ENCODE measurements around the gene PCDHGC3.

PCDHGC3 gene

DNA sequence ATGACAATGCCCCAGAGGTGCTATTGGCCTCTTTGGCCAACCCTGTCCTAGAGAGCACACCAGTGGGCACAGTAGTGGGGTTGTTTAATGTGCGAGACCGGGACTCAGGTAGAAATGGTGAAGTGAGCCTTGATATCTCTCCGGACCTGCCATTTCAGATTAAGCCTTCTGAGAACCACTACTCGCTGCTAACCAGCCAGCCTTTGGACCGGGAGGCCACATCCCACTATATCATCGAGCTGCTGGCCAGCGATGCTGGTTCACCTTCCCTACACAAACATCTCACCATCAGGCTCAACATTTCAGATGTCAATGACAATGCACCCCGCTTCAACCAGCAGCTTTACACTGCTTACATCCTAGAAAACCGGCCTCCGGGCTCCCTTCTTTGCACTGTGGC lies 14.5 kb downstream of the PCDHGC3 start:
- no peak overlapping the region for H3K4me3 ChIP-seq (ENCODE audit: low read depth, low read length)
- TF ChIP-seq, protein P1, sequence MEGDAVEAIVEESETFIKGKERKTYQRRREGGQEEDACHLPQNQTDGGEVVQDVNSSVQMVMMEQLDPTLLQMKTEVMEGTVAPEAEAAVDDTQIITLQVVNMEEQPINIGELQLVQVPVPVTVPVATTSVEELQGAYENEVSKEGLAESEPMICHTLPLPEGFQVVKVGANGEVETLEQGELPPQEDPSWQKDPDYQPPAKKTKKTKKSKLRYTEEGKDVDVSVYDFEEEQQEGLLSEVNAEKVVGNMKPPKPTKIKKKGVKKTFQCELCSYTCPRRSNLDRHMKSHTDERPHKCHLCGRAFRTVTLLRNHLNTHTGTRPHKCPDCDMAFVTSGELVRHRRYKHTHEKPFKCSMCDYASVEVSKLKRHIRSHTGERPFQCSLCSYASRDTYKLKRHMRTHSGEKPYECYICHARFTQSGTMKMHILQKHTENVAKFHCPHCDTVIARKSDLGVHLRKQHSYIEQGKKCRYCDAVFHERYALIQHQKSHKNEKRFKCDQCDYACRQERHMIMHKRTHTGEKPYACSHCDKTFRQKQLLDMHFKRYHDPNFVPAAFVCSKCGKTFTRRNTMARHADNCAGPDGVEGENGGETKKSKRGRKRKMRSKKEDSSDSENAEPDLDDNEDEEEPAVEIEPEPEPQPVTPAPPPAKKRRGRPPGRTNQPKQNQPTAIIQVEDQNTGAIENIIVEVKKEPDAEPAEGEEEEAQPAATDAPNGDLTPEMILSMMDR (IDR thresholded peaks at IDR 0.05; ENCODE audit: low read depth, low read length, missing control alignments) = no peak
- no peak for DNase-seq (ENCODE audit: low read depth)
- in situ Hi-C loops (cut with HindIII; ENCODE audit: low sequenced_read_pairs) = no loop called here

GRCh38 chr5:141490771-141491170 lies 15.0 kb downstream of the PCDHGC3 start:
- in situ Hi-C loops (cut with HindIII; ENCODE audit: low sequenced_read_pairs) = no loop called here
- TF ChIP-seq, protein P1 (IDR thresholded peaks at IDR 0.05; ENCODE audit: low read depth, low read length, missing control alignments) = no peak
- no peak overlapping the region for H3K4me3 ChIP-seq (ENCODE audit: low read depth, low read length)
- no peak for DNase-seq (ENCODE audit: low read depth)

DNA sequence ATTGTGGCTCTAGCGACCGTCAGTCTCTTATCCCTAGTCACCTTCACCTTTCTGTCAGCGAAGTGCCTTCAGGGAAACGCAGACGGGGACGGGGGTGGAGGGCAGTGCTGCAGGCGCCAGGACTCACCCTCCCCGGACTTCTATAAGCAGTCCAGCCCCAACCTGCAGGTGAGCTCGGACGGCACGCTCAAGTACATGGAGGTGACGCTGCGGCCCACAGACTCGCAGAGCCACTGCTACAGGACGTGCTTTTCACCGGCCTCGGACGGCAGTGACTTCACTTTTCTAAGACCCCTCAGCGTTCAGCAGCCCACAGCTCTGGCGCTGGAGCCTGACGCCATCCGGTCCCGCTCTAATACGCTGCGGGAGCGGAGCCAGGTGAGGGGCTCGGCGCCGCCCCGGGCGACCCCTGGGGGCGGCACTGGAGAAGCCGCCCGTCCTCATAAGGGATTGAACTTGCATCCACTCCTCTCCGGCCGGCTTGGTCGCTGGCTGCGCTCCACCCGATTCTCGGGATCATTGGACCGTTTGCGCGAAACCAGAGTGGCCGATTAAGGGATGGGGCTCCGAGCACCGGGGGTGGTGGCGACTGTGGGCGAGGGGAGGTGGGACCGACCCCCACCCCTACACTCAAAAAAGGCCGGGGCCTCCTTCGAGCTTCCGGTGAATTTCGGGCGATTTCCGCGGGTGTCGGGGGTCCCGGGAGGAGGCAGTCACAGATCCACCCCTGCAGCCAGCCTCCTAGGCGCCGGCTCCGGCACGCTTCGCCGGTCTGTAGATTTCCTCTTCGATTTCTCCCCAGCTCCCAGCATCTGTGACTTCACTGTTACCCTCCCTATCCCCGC lies 15.8 kb downstream of the PCDHGC3 start:
- no peak for DNase-seq (ENCODE audit: low read depth)
- TF ChIP-seq, protein P1 (IDR thresholded peaks at IDR 0.05; ENCODE audit: low read depth, low read length, missing control alignments) = no peak
- in situ Hi-C loops (cut with HindIII; ENCODE audit: low sequenced_read_pairs) = no loop called here
- no peak overlapping the region for H3K4me3 ChIP-seq (ENCODE audit: low read depth, low read length)

- H3K4me3 ChIP-seq (ENCODE audit: low read depth, low read length) = no peak overlapping the region
- in situ Hi-C loops (cut with HindIII; ENCODE audit: low sequenced_read_pairs) = no loop called here
- DNase-seq (ENCODE audit: low read depth) = no peak
- TF ChIP-seq, protein P1 (IDR thresholded peaks at IDR 0.05; ENCODE audit: low read depth, low read length, missing control alignments) = no peak
These were observed 16.6 kb downstream of the PCDHGC3 start for GRCh38 chr5:141492168-141492885.

- TF ChIP-seq, protein P1 (IDR thresholded peaks at IDR 0.05; ENCODE audit: low read depth, low read length, missing control alignments) = no peak
- no peak for DNase-seq (ENCODE audit: low read depth)
- in situ Hi-C loops (cut with HindIII; ENCODE audit: low sequenced_read_pairs) = no loop called here
- no peak overlapping the region for H3K4me3 ChIP-seq (ENCODE audit: low read depth, low read length)
These were observed 18.0 kb downstream of the PCDHGC3 start for GRCh38 chr5:141493500-141494422.

Data from astrocyte of the cerebellum (primary cell).